ENCODE measurements around the gene C6orf120.

- TF ChIP-seq POLR2A (IDR thresholded peaks at IDR 0.05): no peak
- TF ChIP-seq, protein P1, sequence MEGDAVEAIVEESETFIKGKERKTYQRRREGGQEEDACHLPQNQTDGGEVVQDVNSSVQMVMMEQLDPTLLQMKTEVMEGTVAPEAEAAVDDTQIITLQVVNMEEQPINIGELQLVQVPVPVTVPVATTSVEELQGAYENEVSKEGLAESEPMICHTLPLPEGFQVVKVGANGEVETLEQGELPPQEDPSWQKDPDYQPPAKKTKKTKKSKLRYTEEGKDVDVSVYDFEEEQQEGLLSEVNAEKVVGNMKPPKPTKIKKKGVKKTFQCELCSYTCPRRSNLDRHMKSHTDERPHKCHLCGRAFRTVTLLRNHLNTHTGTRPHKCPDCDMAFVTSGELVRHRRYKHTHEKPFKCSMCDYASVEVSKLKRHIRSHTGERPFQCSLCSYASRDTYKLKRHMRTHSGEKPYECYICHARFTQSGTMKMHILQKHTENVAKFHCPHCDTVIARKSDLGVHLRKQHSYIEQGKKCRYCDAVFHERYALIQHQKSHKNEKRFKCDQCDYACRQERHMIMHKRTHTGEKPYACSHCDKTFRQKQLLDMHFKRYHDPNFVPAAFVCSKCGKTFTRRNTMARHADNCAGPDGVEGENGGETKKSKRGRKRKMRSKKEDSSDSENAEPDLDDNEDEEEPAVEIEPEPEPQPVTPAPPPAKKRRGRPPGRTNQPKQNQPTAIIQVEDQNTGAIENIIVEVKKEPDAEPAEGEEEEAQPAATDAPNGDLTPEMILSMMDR (IDR thresholded peaks at IDR 0.05): no peak
- TF ChIP-seq POLR2AphosphoS5 (IDR thresholded peaks at IDR 0.05; ENCODE audit: insufficient read depth in 1 of 2, low read depth in 1 of 2): peak in 1 of 2 donors; percentile 74
These were observed 23.5 kb downstream of the C6orf120 start for GRCh38 chr6:169725125-169726048.
